HK-2 (cell line): ENCODE results near the gene MAN1C1.

Source experiments
- DNase-seq: peaks from one replicate; pipeline ENCODE4 v3.0.0-alpha.2; 2018; ENCODE audit not compliant: unreplicated experiment

MAN1C1 gene

GRCh38 chr1:25803368-25803767, 186.8 kb downstream of the MAN1C1 start:
- DNase-seq, result no peak

- DNase-seq, result no peak
Measured at GRCh38 chr1:25804244-25804963, 187.8 kb downstream of the MAN1C1 start.

GRCh38 chr1:25804964-25805862, 188.6 kb downstream of the MAN1C1 start:
- no peak for DNase-seq

GRCh38 chr1:25805863-25806225, 189.3 kb downstream of the MAN1C1 start:
- DNase-seq, result no peak

GRCh38 chr1:25806418-25806817, 189.8 kb downstream of the MAN1C1 start:
- DNase-seq, result no peak

GRCh38 chr1:25807480-25808390, 191.1 kb downstream of the MAN1C1 start:
- no peak for DNase-seq

GRCh38 chr1:25808481-25809244, 192.1 kb downstream of the MAN1C1 start:
- no peak for DNase-seq

GRCh38 chr1:25809283-25809926, 192.8 kb downstream of the MAN1C1 start:
- no peak for DNase-seq

- no peak for DNase-seq
Measured at GRCh38 chr1:25809929-25810328, 193.3 kb downstream of the MAN1C1 start.

- peak; percentile 72 for DNase-seq
Measured at GRCh38 chr1:25810341-25811299, 194.0 kb downstream of the MAN1C1 start.

GRCh38 chr1:25811384-25812082, 194.9 kb downstream of the MAN1C1 start:
- DNase-seq, result no peak

GRCh38 chr1:25813071-25813733, 196.6 kb downstream of the MAN1C1 start:
- no peak for DNase-seq

- no peak for DNase-seq
Measured at GRCh38 chr1:25813734-25814471, 197.3 kb downstream of the MAN1C1 start.

GRCh38 chr1:25814549-25815087, 198.0 kb downstream of the MAN1C1 start:
- no peak for DNase-seq

- no peak for DNase-seq
Measured at GRCh38 chr1:25815208-25816111, 198.9 kb downstream of the MAN1C1 start.

- DNase-seq, result no peak
Measured at GRCh38 chr1:25816112-25816718, 199.6 kb downstream of the MAN1C1 start.
